SK-N-SH (cell line): ENCODE data around the gene IFIT5.

Experiments
- CHD2 ChIP-seq: fragments of 150-350 bp; IDR thresholded peaks from 2 replicates; pipeline ENCODE4 v1.6.1; 2018; ENCODE audit warnings: low read length; ENCODE audit not compliant: partially characterized antibody
- POLR2AphosphoS5 ChIP-seq: IDR thresholded peaks from 2 replicates; pipeline ENCODE4 v1.6.1; 2012; ENCODE audit warnings: low read depth, low read length
- RAD21 ChIP-seq: IDR thresholded peaks from 2 replicates; pipeline ENCODE4 v1.6.1; 2012; ENCODE audit warnings: mild to moderate bottlenecking, low read length
- REST ChIP-seq: IDR thresholded peaks from 2 replicates; pipeline ENCODE4 v1.6.1; 2012; ENCODE audit warnings: mild to moderate bottlenecking, low read depth, low read length, moderate library complexity
- SIN3A ChIP-seq: IDR thresholded peaks from 2 replicates; pipeline ENCODE4 v1.6.1; 2012; ENCODE audit warnings: low read depth, mild to moderate bottlenecking, low read length, moderate library complexity, borderline replicate concordance
- TEAD4 ChIP-seq: IDR thresholded peaks from 2 replicates; pipeline ENCODE4 v1.4.0; 2012; ENCODE audit warnings: mild to moderate bottlenecking, borderline replicate concordance; ENCODE audit not compliant: insufficient read depth
- YY1 ChIP-seq: IDR thresholded peaks from 2 replicates; pipeline ENCODE4 v1.4.0; 2012; ENCODE audit warnings: low read depth, mild to moderate bottlenecking
- TF ChIP-seq, protein P1 (sequence below): fragments of 200-600 bp; sonication (generic); IDR thresholded peaks from 2 replicates; pipeline ENCODE4 v1.6.1; 2017; ENCODE audit warnings: antibody characterized with exemption, mild to moderate bottlenecking, moderate library complexity
- TF ChIP-seq, protein P2 (sequence below): IDR thresholded peaks from 2 replicates; pipeline ENCODE4 v1.4.0; 2012; ENCODE audit warnings: low read depth, borderline replicate concordance
- TF ChIP-seq, protein P3 (sequence below): fragments of 150-350 bp; IDR thresholded peaks from 2 replicates; pipeline ENCODE4 v1.6.1; 2016; ENCODE audit warnings: mild to moderate bottlenecking, low read depth, low read length

GRCh38 chr10:89371987-89372386, 42.4 kb upstream of the IFIT5 start:
- TF ChIP-seq YY1 (no peak), TEAD4 (no peak), REST (no peak), CHD2 (no peak), SIN3A (no peak), RAD21 (no peak), POLR2AphosphoS5 (no peak)
- TF ChIP-seq, protein P1, sequence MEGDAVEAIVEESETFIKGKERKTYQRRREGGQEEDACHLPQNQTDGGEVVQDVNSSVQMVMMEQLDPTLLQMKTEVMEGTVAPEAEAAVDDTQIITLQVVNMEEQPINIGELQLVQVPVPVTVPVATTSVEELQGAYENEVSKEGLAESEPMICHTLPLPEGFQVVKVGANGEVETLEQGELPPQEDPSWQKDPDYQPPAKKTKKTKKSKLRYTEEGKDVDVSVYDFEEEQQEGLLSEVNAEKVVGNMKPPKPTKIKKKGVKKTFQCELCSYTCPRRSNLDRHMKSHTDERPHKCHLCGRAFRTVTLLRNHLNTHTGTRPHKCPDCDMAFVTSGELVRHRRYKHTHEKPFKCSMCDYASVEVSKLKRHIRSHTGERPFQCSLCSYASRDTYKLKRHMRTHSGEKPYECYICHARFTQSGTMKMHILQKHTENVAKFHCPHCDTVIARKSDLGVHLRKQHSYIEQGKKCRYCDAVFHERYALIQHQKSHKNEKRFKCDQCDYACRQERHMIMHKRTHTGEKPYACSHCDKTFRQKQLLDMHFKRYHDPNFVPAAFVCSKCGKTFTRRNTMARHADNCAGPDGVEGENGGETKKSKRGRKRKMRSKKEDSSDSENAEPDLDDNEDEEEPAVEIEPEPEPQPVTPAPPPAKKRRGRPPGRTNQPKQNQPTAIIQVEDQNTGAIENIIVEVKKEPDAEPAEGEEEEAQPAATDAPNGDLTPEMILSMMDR, result no peak
- TF ChIP-seq, protein P2, sequence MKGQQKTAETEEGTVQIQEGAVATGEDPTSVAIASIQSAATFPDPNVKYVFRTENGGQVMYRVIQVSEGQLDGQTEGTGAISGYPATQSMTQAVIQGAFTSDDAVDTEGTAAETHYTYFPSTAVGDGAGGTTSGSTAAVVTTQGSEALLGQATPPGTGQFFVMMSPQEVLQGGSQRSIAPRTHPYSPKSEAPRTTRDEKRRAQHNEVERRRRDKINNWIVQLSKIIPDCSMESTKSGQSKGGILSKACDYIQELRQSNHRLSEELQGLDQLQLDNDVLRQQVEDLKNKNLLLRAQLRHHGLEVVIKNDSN, result no peak
- TF ChIP-seq, protein P3, sequence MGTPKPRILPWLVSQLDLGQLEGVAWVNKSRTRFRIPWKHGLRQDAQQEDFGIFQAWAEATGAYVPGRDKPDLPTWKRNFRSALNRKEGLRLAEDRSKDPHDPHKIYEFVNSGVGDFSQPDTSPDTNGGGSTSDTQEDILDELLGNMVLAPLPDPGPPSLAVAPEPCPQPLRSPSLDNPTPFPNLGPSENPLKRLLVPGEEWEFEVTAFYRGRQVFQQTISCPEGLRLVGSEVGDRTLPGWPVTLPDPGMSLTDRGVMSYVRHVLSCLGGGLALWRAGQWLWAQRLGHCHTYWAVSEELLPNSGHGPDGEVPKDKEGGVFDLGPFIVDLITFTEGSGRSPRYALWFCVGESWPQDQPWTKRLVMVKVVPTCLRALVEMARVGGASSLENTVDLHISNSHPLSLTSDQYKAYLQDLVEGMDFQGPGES, result no peak
